Lung (tissue), 12 donors: ENCODE results near the gene SUCLG1. TPM values are rescaled to one million over a fixed set of nuclear protein-coding genes. Genes with fewer than 3 reads are reported as not detected.

Experiments
- ATAC-seq: fragments of 200-7000 bp; cut with Tn5 transposase; one replicate; pipeline ENCODE4 v1.9.1; 2020; ENCODE audit warnings: moderate number of reproducible peaks; ENCODE audit not compliant: insufficient read depth, low FRiP score
- DNase-seq, 3 donors: peaks; one replicate each; pipeline ENCODE4 v3.0.0-alpha.2; 2013 to 2017
- H3K27ac ChIP-seq, 2 donors: one replicate each; pipeline ENCODE4 v1.5.1; 2013; ENCODE audit warnings: mild to moderate bottlenecking in 2 of 2, moderate library complexity in 2 of 2, control low read depth in 1 of 2, inconsistent platforms in 1 of 2, low read depth in 1 of 2, low read length in 1 of 2
- H3K27me3 ChIP-seq, 3 donors: one replicate each; pipeline ENCODE4 v1.5.1; 2013; ENCODE audit warnings: low read length in 2 of 3; ENCODE audit not compliant: control insufficient read depth in 3 of 3, insufficient read depth in 3 of 3
- H3K36me3 ChIP-seq, 4 donors: one replicate each; pipeline ENCODE4 v1.5.1; 2013; ENCODE audit warnings: low read length in 4 of 4, mild to moderate bottlenecking in 1 of 4, moderate library complexity in 1 of 4; ENCODE audit not compliant: control insufficient read depth in 4 of 4, insufficient read depth in 4 of 4
- H3K4me1 ChIP-seq, 5 donors: one replicate each; pipeline ENCODE4 v1.5.1; 2013; ENCODE audit warnings: low read length in 5 of 5, mild to moderate bottlenecking in 2 of 5, moderate library complexity in 1 of 5; ENCODE audit not compliant: control insufficient read depth in 5 of 5, insufficient read depth in 5 of 5
- H3K4me3 ChIP-seq: one replicate; pipeline ENCODE4 v1.5.1; 2013; ENCODE audit warnings: mild to moderate bottlenecking, control low read depth, moderate library complexity
- H3K9ac ChIP-seq, 2 donors: one replicate each; pipeline ENCODE4 v1.5.1; 2013; ENCODE audit warnings: low read length in 2 of 2, control low read depth in 1 of 2; ENCODE audit not compliant: insufficient read depth in 1 of 2
- H3K9me3 ChIP-seq, 4 donors: one replicate each; pipeline ENCODE4 v1.5.1; 2013; ENCODE audit warnings: low read length in 3 of 4, mild to moderate bottlenecking in 1 of 4, moderate library complexity in 1 of 4; ENCODE audit not compliant: control insufficient read depth in 4 of 4, insufficient read depth in 3 of 4
- CTCF ChIP-seq: IDR thresholded peaks from 2 replicates; pipeline ENCODE4 v1.5.1; 2012; ENCODE audit warnings: mild to moderate bottlenecking; ENCODE audit errors: control extremely low read depth, extremely low read depth
- WGBS, 2 donors: extraction: QIAGEN DNeasy Blood & Tissue Kit; methylation state at CpG; one replicate each; pipeline ENCODE4 v1.1.7; 2013; 5-methylcytosine and 5-hydroxymethylcytosine counted together
- polyA plus RNA-seq, 2 donors: library from polyadenylated mRNA; stranded (reverse); fragments of 200-250 nt; gene quantifications; one replicate each; pipeline ENCODE4 v1.2.1, GENCODE V29; 2013
- total RNA-seq, 2 donors: library from RNA; depleted of rRNA in 1 of 2; stranded (reverse); fragments of >200 nt in 1 of 2; gene quantifications; one replicate each; pipeline ENCODE4 v1.2.1, GENCODE V29; 2014 to 2021
- donor health status: control.
- donor health status: control.
- donor health status: Bipolar disorder and iron deficiency.
- donor health status: healthy.
- donor health status: DM: yes; HTN: yes; CAD: no.

SUCLG1 gene
- total and polyA plus RNA-seq, 4 donors: 56.2 to 87.4 (median 63.9) TPM

DNA sequence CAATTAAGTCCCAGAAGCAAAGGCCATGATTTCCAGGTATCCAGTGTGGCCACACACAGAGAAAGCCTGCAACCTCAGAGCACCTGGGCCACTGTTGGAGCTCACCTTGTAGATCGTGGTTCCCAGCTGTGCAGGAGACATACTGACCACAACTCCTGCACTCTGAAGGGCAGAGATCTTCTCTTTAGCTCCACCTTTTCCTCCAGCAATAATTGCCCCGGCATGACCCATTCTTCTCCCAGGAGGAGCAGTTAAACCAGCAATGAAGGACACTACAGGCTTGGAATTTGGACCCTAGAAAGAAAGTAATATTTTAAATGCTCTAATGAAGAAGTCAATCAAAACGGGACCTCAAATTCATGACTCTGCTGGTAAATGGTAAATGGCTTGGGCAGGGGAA is 33.8 kb downstream of the SUCLG1 start:
- peak overlapping the region in 1 of 2 donors; percentile 15 for H3K27ac ChIP-seq
- 79 to 85% methylated on average over 3 of the region's 3 CpGs for WGBS, 2 donors
- DNase-seq: no peak

GRCh38 chr2:84424152-84424551 is 34.9 kb downstream of the SUCLG1 start:
- Histone ChIP-seq H3K9ac (no peak overlapping the region), H3K36me3 (peaks cover 11 to 28% (median 19%) of the 10 kb centered on the region in 4 donors), H3K27me3 (no peaks in the 10 kb centered on the region), H3K4me3 (no peak overlapping the region), H3K27ac (no peak overlapping the region), H3K9me3 (no peaks in the 10 kb centered on the region), H3K4me1 (peaks cover 0 to 7% (median 2%) of the 10 kb centered on the region in 5 donors)
- TF ChIP-seq CTCF: no peak
- no peak for ATAC-seq
- DNase-seq: peak in 1 of 3 donors; percentile 52

More for the DNA sequence above, 33.8 kb downstream of the SUCLG1 start:
- Histone ChIP-seq H3K9ac (no peak overlapping the region), H3K4me3 (no peak overlapping the region), H3K36me3 (peaks cover 17 to 39% (median 28%) of the 10 kb centered on the region in 4 donors), H3K27me3 (no peaks in the 10 kb centered on the region), H3K9me3 (no peaks in the 10 kb centered on the region), H3K4me1 (peaks cover 0 to 7% (median 2%) of the 10 kb centered on the region in 5 donors)
- TF ChIP-seq CTCF: no peak
- no peak for ATAC-seq

DNA sequence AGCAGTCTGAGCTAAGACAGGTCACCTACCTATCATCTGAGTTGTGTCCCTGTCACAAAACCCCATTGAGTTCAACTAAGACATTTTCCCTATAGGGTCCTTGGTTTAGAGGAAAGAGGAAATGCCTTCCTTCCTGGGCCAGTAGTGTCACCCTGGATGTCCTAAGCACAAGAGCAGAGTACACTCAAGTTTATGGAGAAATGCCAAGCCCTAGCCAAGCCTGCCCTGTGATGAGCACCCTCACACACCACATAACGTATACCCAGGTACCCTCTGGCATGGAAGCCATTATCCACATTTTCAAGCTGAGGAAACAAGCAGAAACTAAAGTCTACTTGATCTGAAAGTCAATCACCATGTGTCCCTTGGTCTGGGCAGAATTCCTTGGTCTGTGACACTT is 37.3 kb downstream of the SUCLG1 start:
- no peak overlapping the region for H3K4me3 ChIP-seq
- no peak for TF ChIP-seq CTCF
- 79 to 94% methylated on average over 1 of the region's 1 CpG for WGBS, 2 donors
- H3K27me3 ChIP-seq: no peaks in the 10 kb centered on the region
- DNase-seq (no peak), ATAC-seq (no peak)
- no peak overlapping the region for H3K27ac ChIP-seq
- no peaks in the 10 kb centered on the region for H3K9me3 ChIP-seq
- peaks cover 0 to 5% (median 0%) of the 10 kb centered on the region in 5 donors for H3K4me1 ChIP-seq
- H3K36me3 ChIP-seq: peaks cover 10 to 19% (median 11%) of the 10 kb centered on the region in 4 donors
- H3K9ac ChIP-seq: no peak overlapping the region

DNA sequence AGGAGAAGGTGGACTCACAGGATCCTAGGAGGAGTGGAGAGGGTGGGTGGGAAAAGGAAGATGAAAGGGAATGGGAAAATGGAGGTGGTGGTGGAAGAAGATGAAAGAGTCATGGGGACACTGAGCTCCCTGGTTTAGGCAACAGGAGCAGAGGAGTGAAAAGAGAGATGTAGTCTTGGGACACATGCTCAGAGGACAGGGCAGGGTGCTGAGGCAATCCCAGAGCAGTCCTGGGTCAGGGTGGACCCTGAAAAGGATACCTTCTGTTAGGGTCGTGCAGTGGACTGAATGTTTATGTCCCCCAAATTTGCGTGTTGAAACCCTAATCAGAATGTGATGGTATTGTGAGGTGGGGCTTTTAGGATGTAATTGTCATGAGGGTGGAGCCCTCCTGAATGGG is 37.9 kb downstream of the SUCLG1 start:
- H3K9ac ChIP-seq: no peak overlapping the region
- peaks cover 0 to 5% (median 0%) of the 10 kb centered on the region in 5 donors for H3K4me1 ChIP-seq
- no peaks in the 10 kb centered on the region for H3K9me3 ChIP-seq
- H3K27ac ChIP-seq: no peak overlapping the region
- H3K4me3 ChIP-seq: no peak overlapping the region
- TF ChIP-seq CTCF: no peak
- 88 to 90% methylated on average over 2 of the region's 2 CpGs for WGBS, 2 donors
- peaks cover 10 to 19% (median 11%) of the 10 kb centered on the region in 4 donors for H3K36me3 ChIP-seq
- H3K27me3 ChIP-seq: no peaks in the 10 kb centered on the region
- no peak for ATAC-seq
- no peak for DNase-seq
